Ishikawa (cell line): Measurements from ENCODE around the gene ARSK.

Experiments used
- CREB1 ChIP-seq: IDR thresholded peaks from 2 replicates; pipeline ENCODE4 v1.6.1; 2012; ENCODE audit warnings: low read depth
- EP300 ChIP-seq: IDR thresholded peaks from 2 replicates; pipeline ENCODE4 v1.6.1; 2012; ENCODE audit warnings: borderline replicate concordance
- TF ChIP-seq, protein P1 (sequence below): IDR thresholded peaks from 2 replicates; pipeline ENCODE4 v1.6.1; 2012
- TF ChIP-seq, protein P2 (sequence below): IDR thresholded peaks from 2 replicates; pipeline ENCODE4 v1.6.1; 2012; ENCODE audit warnings: low read depth, mild to moderate bottlenecking
- TF ChIP-seq, protein P3 (sequence below): IDR thresholded peaks from 2 replicates; pipeline ENCODE4 v1.6.1; 2012

DNA sequence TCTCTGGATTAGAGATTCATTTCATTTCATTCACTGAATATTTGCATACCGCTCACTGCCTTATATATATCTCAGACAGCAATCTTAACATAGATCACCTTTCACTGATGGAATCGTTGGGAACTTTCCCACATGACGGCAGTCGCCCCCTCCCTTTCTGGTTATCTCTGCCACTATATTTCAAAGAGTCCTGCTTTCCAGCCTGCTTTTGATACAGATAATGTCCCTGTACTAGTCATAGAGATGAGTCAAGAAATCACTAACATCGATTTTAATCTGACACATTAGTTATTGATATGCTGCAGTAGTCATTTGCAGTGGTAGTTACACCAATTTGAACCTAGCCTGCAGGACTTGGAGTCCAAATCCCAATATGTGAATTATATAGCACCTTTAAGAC is 8.5 kb downstream of the ARSK start:
- TF ChIP-seq, protein P1, sequence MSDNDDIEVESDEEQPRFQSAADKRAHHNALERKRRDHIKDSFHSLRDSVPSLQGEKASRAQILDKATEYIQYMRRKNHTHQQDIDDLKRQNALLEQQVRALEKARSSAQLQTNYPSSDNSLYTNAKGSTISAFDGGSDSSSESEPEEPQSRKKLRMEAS = no peak
- TF ChIP-seq, protein P2, sequence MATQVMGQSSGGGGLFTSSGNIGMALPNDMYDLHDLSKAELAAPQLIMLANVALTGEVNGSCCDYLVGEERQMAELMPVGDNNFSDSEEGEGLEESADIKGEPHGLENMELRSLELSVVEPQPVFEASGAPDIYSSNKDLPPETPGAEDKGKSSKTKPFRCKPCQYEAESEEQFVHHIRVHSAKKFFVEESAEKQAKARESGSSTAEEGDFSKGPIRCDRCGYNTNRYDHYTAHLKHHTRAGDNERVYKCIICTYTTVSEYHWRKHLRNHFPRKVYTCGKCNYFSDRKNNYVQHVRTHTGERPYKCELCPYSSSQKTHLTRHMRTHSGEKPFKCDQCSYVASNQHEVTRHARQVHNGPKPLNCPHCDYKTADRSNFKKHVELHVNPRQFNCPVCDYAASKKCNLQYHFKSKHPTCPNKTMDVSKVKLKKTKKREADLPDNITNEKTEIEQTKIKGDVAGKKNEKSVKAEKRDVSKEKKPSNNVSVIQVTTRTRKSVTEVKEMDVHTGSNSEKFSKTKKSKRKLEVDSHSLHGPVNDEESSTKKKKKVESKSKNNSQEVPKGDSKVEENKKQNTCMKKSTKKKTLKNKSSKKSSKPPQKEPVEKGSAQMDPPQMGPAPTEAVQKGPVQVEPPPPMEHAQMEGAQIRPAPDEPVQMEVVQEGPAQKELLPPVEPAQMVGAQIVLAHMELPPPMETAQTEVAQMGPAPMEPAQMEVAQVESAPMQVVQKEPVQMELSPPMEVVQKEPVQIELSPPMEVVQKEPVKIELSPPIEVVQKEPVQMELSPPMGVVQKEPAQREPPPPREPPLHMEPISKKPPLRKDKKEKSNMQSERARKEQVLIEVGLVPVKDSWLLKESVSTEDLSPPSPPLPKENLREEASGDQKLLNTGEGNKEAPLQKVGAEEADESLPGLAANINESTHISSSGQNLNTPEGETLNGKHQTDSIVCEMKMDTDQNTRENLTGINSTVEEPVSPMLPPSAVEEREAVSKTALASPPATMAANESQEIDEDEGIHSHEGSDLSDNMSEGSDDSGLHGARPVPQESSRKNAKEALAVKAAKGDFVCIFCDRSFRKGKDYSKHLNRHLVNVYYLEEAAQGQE = no peak
- no peak for TF ChIP-seq EP300
- TF ChIP-seq, protein P3, sequence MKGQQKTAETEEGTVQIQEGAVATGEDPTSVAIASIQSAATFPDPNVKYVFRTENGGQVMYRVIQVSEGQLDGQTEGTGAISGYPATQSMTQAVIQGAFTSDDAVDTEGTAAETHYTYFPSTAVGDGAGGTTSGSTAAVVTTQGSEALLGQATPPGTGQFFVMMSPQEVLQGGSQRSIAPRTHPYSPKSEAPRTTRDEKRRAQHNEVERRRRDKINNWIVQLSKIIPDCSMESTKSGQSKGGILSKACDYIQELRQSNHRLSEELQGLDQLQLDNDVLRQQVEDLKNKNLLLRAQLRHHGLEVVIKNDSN = no peak
- TF ChIP-seq CREB1 = no peak
